ENCODE measurements around the gene ASB1.
"Not testable (repeated sequence)": the region's sequence is repeated elsewhere in the genome, so short reads cannot be mapped to it uniquely, and the experiment has no call there.

ASB1 gene

DNA sequence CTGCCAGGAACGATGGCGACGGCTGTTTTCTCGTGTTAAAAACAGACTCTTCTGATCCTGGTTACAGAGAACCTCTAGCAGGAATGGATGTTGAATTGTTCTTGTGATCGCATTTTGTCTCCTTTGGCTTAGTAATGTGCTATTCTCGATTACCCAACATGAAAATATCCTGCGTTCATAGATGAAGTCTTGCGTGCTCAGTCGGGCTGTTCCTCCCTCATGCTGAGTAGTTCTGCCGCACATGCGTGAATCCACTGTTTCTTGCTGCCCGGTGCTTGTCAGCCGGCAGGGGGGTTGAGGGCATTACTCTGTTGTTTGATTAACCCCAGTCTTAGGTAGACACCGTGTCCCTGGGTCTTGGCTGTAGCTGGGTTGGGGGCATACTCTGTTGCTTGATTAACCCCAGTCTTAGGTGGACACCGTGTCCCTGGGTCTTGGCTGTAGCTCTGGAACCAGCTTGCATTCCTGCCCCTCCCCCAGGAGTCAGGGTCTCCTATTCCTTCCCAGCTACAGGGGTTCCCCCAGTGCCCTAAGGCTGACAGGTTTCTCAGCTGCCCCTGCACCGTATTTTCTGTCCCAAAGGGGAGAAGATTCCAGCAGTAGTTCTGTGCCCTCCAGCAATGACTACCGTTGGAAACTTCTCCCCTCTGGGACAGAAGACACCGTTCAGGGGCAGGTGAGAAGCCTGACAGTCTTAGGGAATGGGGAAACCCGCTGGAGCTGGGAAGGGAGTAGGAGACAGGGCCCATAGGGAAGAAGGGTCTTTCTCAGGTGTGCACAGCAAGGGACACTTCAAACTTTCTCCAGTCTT is 22.1 kb upstream of the ASB1 start:
- no peak for DNase-seq

DNA sequence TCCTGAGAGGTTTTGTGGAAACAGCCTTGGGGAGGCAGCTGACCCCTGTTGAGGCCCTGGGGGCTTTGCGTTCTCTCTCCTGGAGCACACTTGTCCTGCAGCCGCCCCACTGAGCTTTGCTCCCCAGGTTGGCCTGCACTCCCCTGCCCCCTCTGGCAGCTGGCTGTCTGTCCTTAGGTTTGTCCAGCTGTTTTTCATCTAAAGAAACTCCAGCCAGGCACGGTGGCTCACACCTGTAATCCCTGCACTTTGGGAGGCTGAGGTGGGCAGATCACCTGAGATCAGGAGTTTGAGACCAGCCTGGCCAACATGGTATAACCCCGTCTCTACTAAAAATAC is 21.5 kb upstream of the ASB1 start:
- not testable (repeated sequence) for DNase-seq

DNA sequence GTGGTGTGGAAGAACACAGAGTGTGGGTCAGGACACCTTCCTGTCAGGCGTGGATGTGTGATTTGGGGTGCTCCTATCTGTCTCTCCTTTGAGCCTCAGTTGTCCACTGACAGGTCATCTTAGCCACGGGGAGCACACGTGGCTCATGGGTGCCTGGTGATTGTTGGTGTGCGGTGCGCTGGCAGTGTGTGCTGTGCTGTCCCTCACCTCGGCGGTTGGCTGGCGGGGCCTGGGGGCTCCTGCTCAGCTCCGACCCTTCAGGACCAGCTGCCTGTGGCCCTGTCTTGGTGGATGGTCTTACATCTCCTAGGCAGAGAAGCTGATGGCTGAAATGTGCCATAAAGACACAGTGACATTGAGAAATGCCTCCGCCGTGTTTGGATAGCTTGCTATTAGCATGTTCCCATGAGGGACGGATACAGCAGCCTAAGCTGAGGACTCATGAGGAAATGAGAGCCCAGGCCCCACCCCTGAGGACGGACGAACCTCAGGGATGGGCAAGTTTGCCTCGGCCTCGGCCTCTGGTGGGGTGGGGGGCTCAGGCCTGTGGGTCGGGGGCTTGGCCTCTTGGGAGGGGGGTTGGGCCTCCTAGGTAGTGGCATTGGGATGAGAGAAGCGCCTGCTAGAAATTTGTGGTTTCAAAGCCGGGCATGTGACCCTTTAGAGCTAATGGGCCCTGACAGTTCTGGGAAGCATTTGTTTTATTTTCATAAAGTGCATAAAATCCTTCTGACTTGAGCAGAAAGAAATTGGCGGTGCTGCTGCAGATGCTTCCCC is 20.3 kb upstream of the ASB1 start:
- no peak for DNase-seq

DNA sequence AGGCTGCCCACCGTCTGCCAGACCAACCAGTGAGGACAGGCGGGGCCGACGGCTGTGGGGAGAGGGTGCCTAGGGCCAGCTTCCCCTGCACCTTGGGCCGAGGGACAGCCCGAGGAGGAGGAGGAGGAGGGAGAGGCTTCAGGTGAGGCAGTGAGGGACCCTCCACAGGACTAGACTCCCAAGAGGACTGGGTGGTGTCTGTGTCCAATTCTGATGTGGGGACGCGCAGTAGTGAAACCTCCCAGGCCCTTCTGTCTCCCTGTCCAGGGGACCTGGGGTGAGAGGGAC is 19.8 kb upstream of the ASB1 start:
- DNase-seq: no peak

DNA sequence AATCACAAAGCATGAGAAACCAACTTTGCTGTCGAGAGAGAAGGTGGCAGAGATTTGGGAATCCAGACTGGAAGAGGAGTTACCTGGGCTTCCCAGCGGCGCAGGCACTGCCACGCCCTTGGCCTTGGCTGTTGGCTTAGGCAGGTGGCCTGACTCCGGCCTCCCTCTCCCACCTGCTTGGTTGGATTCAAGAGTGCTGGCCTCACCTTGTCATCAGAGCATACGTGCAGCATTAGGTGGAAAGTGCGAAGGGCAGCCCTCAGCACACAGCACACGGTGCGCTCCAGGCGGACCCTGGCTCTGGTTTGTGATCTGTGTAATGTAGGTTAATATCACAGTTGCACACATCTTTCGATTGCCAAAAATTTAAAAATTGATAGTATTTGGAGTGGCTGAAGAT is 19.2 kb upstream of the ASB1 start:
- DNase-seq: no peak

DNA sequence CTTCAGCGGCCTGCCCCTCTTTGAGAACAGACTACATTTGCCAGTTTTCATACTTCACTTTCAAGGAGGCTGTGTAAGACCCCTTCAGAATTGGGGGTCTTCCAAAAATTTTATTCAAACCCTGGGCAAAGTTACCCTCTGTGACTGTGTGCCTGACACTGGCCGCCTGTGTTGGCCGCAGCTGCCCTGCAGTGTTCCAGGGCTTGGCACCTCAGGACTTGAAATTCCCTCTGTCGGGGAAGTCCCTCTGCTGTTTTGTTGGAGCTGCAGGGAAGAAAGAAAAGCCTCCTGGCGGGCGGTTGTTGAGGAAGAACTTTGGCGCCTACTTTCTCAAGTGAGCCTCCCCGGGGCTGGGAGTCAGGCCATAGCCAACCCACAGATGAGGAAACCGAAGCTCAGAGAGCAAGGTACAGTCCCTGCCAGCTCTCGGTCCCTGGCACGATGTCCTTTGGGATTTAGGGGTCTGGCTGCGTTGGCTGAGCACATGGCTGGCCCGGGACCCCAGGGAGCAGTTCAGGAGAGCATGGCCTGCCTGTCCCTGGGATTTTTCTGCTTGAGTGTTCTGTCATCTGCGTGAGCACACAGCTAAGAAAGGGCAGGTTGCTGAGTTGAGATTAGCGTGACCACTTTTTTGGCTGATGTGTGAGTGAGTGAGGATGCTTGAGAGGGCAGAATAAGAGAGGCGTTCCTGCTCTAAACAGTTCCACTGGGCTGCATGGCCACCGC is 17.9 kb upstream of the ASB1 start:
- no peak for DNase-seq

DNA sequence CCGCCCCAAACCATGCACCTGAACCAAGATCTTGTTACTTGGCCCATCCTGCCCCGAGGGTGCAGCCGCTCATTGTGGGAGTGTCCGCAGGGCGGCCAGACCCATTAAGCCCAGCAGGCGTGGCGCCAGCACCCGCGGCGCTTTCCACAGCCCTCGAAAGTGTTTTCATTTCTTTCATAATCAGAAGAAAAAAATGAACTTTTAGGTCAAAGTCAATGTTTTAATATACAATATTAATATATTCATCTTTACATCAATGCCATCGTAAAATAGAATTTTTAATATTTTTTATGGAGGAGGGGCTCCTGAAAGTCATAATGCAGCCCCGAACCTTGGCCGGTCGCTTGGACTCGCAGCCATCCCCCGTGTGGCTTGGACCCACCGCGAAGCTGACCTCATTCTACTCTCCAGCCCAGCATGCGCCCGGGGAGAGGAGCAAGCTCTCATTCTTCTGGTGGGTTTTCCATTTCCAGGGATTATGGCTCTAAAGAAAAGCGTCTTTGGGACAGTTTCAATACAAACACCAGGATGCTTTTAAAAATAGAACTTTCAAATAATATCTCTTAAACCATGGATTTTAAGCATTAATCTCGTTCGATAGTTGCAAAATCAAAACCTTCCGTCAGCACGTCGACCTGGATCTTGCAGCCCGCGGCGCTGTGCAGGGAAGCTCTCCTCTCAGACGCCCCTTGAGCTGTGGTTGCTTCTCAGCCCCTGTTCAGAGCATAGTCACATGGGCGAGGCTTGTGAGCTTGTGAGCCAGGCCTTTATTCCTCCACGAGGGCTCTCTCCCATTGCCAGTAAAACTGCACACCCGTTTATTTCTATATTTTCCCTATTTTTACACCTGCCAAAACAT is 17.2 kb upstream of the ASB1 start:
- no peak for DNase-seq

DNA sequence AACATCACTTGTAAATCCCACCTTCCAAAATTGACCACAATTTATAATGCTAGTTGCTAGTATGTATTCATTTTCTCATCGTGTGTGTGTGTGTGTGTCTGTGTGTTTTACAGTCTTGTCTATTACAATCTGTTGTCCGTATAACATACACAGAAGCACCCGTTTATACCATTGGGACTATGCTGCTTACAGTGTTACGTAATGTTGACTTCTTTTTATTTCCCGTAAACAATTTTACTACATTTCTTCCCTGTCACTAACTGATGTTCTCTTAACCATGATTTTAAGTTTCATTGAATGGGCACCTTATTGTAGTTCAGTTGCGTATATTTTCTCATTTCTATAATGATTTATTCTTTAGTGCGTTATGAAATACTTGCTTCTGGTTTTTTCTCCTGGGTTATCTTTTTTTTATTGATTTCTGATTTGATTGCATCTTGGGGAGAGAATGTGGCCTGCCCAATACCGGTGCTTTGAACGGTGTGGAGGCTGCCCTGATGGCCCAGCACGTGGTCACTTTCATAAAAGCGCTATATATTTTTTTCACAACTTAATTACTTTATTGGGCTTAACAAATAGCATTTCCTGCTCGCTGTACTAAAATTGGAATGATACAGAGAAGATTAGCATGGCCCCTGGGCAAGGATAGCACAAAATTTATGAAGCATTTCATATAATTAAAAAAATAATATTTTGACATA is 14.5 kb upstream of the ASB1 start:
- DNase-seq: no peak

DNA sequence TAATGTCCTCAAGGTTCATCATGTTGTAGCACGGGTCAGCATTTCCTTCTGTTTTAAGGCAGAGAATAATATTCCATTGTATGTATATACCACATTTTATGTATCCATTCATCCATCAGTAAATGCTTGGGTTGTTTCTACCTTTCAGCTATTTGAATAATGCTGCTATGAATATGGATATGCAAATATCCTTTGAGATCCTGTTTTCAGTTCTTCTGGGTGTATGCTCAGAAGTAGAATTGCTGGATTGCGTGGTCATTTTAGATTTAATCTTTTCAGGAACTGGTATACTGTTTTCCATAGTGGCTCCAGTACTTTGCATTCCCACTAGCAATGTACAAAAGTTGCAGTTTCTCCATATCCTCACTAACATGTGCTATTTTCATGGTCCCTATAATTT is 13.4 kb upstream of the ASB1 start:
- no peak for DNase-seq

DNA sequence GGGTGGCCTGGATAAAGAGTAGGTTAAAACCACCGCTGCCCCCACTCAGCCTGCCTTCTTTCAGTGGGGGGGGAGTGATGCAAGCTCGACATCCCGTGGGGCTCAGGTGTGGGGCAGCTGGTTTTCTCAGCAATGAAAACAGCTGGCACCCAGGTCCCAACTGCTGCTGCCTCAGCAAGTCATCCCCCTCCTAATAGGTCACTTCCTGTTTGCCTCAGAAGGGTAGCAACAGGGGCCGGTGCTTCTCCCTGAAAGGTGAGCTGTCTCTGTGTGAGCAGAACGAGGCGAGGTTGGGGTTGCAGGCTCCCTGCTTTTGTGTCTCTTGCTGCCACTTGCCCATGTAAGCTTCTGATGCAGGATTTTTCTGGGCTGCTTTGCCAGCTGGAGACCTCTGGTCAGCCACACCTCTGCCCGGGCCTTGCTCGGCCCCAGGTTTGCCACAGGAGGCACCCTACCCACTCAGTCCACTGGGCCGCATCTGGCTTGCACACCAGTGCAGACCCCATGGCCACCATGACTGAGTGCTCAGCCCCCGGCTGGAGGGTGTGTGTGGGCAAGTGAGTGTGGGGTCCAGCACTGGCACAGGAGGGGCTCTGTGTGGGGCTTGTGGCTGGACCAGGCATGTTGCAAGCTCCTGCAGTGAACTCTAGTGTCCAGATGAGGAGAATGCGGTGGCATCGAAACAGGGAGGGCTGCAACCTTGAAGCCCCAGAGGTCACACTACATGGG is 11.5 kb upstream of the ASB1 start:
- no peak for DNase-seq

DNA sequence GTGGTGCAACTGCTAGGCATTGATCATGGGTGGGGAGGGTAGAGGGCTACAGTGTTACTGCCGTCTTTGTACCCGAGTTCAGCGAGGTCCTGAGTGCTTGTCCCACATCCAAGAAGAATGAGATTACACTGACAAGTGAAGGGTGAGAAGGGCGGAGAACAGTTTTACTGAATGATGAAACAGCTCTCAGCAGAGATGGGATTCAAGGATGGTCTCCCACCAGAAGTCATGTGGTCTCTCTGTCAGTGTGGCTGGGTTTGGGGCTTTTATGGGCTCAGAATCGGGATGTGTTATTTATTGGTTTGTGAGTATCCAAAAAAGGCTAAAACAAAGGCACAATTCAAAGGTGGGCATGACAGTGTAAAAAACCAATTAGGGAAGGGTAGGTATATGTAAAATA is 10.8 kb upstream of the ASB1 start:
- DNase-seq: no peak

DNA sequence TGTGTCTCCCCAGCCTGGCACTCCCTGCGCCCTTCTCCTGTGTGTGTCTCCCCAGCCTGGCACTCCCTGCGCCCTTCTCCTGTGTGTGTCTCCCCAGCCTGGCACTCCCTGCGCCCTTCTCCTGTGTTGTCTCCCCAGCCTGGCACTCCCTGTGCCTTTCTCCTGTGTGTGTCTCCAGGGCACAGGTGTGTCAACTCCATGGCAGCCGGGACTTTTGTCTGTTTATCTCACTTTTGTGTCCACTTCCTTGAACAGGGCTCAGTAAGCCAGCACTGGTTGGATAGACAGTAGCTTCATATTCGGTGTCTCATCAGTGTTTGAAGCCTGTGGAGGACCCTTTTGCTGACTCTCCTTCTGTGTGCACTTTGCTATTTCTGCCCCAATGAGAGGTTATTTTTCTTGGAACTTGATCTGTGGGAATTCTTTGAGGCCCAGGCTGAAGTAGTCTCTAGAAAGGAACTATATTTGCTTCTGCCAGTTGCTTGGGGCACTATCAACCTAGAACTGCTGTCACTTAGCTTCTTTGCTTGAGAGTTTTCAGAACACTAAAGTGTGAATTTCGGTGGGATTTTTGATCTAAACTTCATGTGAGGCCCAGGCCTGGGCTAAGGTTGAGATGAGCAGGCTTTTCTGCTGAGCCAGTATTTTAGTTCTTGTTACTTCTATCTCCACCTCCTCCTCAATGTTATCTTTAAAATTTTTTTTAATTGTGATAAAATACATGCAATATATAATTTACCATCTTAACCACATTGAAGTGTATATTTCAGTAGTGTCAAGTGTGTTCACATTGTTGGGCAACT is 8.3 kb upstream of the ASB1 start:
- no peak for DNase-seq

DNA sequence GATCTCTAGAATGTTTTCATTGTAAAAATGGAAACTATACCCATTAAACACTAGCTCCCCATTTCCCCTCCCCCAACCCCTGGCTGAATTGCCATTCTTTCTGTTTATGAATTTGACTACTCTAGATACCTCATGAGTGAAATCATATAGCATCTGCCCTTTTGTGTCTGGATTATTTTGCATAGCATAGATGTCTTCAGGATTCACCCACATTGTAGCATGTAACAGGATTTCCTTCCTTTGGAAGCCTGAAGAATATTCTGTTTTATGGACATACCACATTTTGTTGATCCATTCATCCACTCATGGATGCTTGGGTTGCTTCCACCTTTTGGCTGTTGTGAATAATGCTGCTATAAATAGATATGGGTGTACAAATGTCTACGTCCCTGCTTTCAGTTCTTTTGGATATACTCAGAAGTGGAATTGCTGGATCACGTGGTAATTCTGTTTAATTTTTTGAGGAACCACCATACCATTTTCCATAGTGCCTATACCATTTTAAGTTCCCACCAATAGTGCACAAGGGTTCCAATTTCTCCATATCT is 7.7 kb upstream of the ASB1 start:
- no peak for DNase-seq

DNA sequence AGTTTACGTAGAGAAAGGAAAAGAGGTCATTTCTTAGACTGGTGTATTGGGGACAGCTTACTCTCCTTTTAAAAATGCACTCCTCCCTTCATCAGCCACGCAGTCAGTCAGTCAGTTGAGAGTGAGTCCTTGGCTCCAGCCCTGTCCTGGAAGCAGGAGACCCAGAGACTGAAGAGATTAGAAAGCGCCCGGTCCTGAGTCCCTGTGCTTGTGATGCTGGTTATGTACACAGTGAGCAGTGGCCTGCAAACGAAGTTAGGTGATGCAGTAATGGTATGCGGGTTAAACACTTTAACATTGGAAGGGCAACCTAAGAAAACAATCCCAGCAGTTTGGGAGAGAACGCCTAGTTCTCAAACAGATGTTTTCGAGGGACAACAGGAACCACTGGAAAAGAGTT is 6.3 kb upstream of the ASB1 start:
- DNase-seq: no peak

DNA sequence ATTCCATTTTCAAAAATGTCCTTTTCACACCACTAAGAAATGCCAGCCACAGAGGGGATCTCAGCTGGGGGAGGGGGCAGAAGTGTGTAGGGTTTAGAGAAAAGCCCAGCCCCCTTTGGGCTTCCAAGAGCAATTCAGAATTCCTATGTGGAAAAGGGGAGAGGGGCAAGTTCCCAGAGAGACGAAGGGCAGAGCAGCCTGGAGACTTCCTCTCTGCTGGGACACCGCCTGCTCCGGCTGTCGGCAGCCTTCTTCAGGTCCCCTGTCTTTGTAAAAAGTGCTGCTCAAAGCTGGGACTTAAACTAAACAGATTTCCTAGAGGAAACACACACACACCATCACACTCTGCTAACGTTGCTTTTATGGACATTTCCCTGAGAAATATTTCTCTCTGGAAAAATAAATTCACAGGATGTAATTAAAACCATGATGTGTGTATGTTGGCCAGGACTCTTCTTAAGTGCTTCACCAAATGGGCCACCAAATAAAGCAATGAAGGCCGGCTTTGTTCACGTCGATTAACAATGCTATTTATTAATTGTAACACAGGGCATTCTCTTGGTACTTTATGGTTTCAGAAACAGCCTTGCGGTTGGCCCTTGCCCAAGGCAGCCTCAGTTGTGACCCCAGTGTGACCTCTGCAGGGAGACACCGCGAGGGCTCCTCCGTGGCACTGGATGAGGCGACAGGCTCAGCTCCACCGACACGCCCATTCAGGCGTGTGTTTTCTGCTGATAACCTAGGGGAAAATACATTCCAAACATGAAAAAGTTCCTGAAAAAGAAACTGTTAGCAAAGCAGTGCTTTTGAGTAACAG is 5.6 kb upstream of the ASB1 start:
- DNase-seq: no peak

DNA sequence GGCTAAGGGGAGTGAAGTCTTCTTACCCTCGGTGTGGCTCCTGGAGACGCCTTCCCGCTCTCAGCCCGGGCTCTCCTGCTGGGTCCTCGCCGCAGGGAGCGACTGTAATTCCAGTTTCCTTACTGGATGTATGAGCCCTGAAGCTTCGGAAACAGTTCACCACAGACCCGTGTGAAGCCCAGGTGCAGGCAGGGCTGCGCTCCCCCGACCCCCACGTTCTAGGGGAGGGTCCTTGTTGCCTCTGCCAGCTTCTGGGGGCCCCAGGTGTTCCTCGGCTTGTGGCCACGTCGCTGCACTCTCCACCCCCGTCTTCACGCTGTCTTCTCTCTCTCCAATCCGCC is 5.1 kb upstream of the ASB1 start:
- DNase-seq: no peak

DNA sequence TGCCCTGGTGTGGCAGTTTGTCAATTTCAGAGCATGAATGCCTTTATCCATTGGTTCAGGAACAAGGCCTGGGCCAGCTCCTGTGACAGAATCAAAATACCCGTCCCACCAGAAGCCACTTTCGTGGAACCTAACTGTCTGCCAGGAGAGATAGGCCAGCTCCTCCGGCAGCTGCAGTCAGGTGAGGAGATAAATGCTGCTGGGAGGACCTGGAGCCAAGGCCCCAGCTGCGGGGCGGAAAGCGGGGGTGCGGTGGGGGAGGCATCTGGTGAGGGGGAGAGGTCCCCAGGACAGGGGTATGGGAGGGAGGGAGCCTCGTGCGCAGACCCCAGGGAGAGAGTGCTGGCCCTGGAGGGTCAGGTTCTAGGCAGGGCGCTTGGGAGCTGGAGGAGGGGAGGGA is 4.4 kb upstream of the ASB1 start:
- DNase-seq: no peak

DNA sequence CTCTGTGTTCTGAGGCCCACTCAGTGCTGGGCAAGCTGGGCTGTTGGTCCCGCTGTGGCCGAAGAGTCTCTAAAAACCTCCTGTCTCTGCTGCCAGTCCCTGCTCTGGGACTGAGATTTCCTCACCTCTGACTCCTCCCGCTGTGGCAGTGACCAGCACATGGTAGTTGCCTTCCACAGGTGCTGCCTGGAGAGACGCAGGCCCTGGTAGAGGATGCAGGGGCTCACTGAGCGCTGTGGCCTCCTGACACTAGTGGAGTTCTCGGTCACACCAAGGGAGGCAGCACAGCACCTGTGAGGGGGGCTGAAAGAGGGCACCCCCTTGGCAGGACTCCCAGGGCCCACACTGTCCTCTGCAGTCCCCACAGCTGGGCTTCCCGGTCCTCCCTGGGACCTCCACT is 3.8 kb upstream of the ASB1 start:
- DNase-seq: no peak

DNA sequence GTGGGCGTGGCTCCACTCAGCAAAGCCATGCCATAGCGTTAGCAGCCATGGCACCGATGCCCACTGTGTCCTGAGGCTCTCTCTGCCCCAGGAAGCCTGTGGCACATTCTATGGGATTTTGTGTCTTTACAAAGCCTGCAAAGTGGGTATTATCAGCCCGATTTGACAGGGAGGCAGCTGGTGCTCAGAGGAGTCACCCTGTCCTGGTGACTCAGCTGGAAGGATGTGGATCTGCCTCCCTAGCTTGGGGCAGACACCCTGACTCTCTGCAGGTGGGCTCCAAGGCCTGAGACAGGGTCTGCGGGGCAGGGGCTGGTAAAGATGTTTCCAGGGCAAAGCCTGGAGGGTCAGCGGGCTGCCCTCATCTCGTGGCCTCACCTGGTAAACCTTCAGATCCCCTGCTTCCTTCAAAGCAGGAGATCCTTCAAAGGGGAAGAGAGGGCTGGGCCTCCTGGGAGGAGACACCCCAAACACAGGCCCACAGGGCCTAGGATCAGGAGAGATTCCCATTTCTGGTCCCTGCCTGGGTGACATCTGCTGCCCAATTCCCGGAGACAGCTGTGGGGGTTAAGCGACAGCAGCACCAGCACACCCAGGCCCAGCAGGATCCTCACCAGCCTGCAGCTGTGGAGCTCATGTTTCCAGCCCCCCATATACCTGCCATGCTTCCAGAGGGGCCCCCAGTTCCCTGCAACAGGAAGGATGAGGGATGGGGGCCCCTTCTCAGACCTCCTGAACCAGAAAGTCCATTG is 3.0 kb upstream of the ASB1 start:
- no peak for DNase-seq

Data from amniotic stem cell (primary cell).